Hepatocyte (in vitro differentiated cells): ENCODE results near the gene SV2C.

ENCODE experiments used
- EZH2 ChIP-seq: fragments of 200-600 bp; sonication (generic); IDR thresholded peaks from 2 replicates; pipeline ENCODE4 v1.6.1; 2016; ENCODE audit warnings: antibody characterized with exemption, mild to moderate bottlenecking, borderline replicate concordance
- EZH2phosphoT487 ChIP-seq: fragments of 200-600 bp; sonication (generic); IDR thresholded peaks from one replicate; pipeline ENCODE4 v1.6.1; 2018; ENCODE audit warnings: antibody characterized with exemption, mild to moderate bottlenecking, low read depth, moderate library complexity; ENCODE audit not compliant: unreplicated experiment, severe bottlenecking
- TF ChIP-seq, protein P1 (sequence below): fragments of 200-600 bp; sonication (generic); IDR thresholded peaks from 2 replicates; pipeline ENCODE4 v1.5.1; 2016; ENCODE audit warnings: antibody characterized with exemption, mild to moderate bottlenecking; ENCODE audit not compliant: poor library complexity

DNA sequence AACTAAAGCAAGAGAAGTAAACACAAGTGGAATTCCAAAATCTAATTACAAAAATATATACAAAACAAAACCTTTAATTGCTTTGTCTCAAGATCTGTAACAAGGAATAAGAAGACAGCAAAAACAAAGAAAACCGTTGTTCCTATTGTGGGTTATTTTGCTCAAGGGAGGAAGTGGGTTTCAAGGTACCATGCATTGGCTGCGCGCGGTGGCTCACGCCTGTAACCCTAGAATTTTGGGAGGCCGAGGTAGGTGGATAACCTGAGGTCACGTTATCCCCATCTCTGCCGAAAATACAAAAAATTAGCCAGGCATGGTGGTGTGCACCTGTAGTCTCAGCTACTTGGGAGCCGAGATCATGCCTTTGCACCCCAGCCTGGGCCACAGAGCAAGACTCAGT, 307.8 kb downstream of the SV2C start:
- TF ChIP-seq, protein P1, sequence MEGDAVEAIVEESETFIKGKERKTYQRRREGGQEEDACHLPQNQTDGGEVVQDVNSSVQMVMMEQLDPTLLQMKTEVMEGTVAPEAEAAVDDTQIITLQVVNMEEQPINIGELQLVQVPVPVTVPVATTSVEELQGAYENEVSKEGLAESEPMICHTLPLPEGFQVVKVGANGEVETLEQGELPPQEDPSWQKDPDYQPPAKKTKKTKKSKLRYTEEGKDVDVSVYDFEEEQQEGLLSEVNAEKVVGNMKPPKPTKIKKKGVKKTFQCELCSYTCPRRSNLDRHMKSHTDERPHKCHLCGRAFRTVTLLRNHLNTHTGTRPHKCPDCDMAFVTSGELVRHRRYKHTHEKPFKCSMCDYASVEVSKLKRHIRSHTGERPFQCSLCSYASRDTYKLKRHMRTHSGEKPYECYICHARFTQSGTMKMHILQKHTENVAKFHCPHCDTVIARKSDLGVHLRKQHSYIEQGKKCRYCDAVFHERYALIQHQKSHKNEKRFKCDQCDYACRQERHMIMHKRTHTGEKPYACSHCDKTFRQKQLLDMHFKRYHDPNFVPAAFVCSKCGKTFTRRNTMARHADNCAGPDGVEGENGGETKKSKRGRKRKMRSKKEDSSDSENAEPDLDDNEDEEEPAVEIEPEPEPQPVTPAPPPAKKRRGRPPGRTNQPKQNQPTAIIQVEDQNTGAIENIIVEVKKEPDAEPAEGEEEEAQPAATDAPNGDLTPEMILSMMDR: no peak
- no peak for TF ChIP-seq EZH2
- TF ChIP-seq EZH2phosphoT487: no peak
